NCI-H748 (cell line): ENCODE data around the gene KRTCAP3.

Experiments used
- DNase-seq: peaks from one replicate; lab custom pipeline; 2025; ENCODE audit not compliant: unreplicated experiment; lab: John Stamatoyannopoulos, UW

The KRTCAP3 gene

DNA sequence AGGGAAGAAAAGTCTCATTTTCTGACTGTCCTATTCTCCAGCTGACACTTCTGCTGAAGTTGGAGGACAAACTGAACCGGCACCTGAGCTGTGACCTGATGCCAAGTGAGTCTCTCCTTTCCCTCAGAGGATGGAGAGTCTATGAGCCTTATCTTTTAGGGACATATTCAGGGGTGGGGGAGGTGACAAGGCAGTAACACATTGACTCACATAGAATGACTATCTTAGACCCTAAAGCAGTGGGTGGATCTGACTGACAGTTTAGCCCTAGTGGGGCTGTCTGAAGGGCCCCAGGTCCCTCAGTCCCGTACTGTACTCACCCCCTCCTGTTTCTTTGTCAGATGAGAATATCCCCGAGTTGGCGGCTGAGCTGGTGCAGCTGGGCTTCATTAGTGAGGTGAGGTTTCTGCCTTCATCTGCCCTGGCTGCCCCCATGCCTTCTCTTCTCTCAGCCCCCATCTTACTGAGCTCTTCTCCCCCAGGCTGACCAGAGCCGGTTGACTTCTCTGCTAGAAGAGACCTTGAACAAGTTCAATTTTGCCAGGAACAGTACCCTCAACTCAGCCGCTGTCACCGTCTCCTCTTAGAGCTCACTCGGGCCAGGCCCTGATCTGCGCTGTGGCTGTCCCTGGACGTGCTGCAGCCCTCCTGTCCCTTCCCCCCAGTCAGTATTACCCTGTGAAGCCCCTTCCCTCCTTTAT, 805 bp upstream of the KRTCAP3 start:
- DNase-seq, result no peak

DNA sequence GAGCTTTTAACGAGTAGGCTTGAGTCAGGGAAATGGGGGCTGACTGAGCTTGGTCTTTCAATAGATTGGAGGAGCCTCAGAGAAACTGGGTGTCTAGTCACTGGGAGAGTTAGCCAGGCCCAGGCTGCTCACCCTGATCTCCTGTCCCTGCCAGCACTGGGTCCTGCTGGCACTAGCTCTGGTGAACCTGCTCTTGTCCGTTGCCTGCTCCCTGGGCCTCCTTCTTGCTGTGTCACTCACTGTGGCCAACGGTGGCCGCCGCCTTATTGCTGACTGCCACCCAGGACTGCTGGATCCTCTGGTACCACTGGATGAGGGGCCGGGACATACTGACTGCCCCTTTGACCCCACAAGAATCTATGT, 720 bp downstream of the KRTCAP3 start:
- no peak for DNase-seq

- DNase-seq, result no peak
Measured at GRCh38 chr2:27445155-27445554, 3.0 kb downstream of the KRTCAP3 start.

- DNase-seq, result no peak
Measured at GRCh38 chr2:27445615-27446014, 3.4 kb downstream of the KRTCAP3 start.

- DNase-seq, result no peak
Measured at GRCh38 chr2:27446057-27446456, 3.9 kb downstream of the KRTCAP3 start.

- DNase-seq, result no peak
Measured at GRCh38 chr2:27448381-27448780, 6.2 kb downstream of the KRTCAP3 start.

DNA sequence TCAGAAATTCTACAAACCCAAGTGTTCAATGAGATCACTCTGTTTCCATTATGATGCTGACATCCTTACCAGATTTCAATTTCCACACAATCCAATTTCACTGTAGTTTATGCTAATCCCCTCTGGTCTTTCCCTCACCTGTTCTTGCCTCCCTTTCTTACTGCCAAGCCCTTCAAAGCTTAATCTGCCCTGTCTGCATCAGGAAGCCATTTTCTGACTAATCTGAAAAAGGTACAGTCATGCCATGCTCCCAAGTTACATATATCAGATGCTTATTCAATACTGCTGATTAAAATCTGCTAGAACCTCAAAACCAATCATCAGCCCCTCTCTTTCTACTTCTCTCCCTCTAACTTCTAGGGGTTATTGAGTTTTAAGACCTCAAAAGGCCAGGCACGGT, 8.9 kb downstream of the KRTCAP3 start:
- no peak for DNase-seq

DNA sequence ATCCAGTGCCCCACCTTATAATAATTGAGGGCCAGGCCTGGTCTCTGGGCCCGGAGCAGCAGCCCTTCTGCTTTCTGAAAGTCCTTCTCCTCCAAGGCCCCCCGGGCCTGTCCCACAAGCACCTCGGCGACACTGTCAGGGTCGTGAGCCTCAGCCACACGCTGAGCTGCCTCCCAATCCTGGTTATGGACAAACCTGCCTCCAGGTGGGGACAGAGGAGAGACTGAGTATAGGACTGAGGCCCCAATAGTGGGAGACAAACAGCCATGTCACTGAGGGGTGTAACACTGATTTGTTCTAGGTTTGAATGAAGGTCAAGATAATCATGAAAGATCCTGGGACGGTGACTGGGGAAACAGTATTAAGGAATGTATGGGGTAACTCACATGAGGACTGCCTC, 11.8 kb downstream of the KRTCAP3 start:
- no peak for DNase-seq

GRCh38 chr2:27461118-27461517, 18.9 kb downstream of the KRTCAP3 start:
- no peak for DNase-seq

- no peak for DNase-seq
Measured at GRCh38 chr2:27464443-27464842, 22.3 kb downstream of the KRTCAP3 start.

- no peak for DNase-seq
Measured at GRCh38 chr2:27471961-27472360, 29.8 kb downstream of the KRTCAP3 start.

- DNase-seq, result no peak
Measured at GRCh38 chr2:27485496-27485895, 43.3 kb downstream of the KRTCAP3 start.

GRCh38 chr2:27489118-27489497, 46.9 kb downstream of the KRTCAP3 start:
- DNase-seq, result peak; percentile 75

- DNase-seq, result peak; percentile 100
Measured at GRCh38 chr2:27489498-27490397, 47.6 kb downstream of the KRTCAP3 start, which contains the start of gene IFT172. TSS of gene IFT172 (minus strand) at chr2:27489743. CDS start at chr2:27489653, 90 bp downstream.

- DNase-seq, result no peak
Measured at GRCh38 chr2:27492557-27492956, 50.4 kb downstream of the KRTCAP3 start.

DNA sequence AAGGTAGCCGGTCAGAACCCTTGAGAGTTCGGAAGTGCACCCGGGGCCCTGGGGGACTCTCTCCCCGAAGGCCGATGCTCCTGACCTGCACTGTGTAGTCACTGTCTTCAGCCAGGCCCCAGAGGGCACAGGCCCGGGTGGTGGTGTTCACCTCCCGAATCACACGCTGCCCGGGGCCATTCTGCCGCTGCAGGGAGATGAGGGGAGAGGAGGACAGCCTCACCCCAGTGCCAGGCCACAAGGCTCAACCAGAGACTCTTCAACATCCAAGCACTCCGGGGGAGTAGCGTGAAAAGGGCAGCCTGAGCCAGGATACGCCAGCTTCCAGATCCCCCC, 51.7 kb downstream of the KRTCAP3 start:
- DNase-seq, result no peak
